Measurements from ENCODE around the gene SMIM36.
"Not testable (repeated sequence)": the region's sequence is repeated elsewhere in the genome, so short reads cannot be mapped to it uniquely, and the experiment has no call there.

SMIM36 gene

DNA sequence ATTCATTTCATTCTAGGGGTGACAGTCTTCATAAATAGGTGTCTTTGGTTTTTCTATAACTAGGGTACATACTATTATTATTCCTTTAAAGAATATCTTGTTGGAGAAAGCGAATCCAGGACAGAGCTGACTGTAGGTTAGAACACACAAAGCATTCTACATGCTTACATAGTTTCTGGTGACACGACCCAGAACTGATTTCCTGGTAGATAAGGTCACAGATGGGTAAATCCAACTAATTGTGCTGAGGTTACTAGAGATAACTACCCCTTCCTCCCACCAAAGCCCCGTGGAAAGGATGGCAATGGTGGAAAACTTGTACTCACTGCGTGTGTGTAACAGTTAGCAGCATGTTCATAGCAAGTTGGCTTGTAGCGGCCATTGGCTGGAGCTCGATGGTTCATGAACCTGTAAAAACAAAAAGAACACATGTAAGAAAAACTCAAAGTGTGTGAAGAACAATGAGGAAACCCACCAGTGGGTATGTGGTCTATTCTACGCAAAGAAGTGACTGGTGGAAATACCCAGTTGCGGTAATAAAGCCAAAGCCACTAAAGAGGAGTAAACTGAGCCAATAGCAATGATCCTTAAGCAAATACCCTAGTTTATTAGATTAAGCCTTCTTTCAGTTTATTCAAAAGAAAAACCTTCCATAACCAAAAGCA lies 97.3 kb downstream of the SMIM36 start:
- DNase-seq (ENCODE audit: low spot score) = peak; percentile 4

DNA sequence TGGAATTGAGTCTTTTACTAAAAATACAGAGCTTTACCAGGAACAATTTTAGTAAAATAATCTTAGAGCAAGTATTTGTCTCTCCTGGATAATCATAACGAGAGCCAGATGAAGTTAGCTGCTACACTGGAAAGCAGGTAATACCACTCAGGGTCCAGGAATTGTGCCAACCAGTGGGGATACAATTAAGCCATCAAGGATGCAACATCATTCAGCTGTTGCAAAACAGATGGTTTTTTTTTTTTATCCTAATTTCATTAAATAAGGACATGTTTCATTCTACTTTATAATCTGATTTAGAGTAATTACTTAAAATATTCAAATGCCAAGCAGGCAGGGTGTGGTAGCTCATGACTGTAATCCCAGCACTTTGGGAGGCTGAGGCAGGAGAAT lies 99.8 kb downstream of the SMIM36 start:
- no peak for DNase-seq (ENCODE audit: low spot score)

- no peak for DNase-seq (ENCODE audit: low spot score)
These were observed 100.4 kb downstream of the SMIM36 start for GRCh38 chr17:55410722-55411462.

DNA sequence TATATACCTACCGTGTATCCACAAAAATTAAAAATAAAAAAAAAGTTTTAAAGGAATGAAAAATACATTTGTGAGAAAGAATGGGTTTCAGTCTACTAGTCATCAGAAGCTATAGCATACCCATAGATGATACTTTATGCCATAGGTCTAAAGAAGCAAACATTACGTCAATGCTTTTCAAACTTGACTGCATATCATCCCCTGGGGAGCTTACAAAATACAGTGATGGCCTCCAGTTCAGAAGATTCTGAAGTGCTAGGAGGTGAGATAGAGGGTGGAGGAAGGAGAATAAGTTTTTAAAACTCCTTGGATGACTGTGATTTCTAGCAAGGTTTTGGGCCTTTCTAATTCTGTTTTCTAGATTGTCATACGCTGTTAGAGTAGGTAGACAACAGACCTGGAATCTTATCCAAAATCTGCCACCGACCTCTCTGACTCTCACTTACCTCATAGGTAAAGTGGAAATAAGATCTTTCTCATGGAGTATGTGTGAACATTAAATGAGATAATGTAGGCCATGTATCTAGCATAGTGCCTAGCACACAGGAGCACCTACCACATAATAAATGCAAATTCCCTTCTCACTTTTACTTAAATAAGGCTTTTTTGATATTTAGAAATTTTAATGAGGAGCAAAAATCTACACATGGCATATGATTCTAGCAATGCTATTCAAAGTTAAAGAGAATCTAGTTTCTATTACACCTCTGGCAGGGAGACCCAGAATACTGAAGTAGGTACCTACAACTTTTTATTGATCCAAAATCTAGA lies 102.0 kb downstream of the SMIM36 start:
- DNase-seq (ENCODE audit: low spot score) = no peak

DNA sequence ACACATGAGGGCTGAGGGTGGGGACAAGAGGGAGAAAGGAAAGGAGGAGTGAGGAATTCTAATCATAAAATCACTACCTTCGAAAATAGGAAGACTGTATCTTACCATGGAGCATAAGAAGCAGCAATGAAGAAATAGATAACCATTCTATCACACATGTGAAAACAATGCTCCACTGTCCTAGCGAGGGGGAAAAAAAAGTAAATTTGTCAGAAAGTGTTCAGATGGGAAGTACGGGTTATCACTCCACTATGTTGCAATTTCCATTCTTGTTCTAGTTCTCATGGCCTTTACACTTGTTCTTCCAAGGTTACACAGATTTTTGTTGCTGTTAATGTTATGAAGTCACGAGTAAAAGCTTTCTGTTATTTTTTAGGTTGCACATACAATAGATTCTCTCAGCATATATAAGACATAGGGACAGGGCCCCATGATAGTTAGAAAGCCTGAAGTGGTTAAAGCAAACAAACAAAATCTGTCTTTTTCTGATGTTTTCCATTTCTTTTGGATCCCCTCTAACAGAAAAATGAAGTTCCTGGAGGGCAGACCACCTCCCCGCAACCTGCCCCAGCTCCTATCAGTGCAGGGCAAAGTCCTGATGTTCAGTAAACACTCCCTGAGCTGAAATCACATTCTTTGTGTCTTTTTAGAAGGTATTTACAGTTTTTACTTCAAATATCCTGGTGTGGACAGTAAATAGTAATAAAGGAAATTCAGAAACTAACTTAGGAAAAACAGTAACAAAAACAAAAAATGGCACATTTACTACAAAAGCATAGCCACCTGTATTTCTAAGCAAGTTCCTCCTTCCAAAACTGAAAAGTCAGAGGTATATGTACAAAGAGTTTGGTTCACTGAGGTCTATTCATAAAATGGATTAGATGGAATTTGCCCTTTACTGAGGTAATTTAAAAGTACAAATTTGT lies 103.3 kb downstream of the SMIM36 start:
- DNase-seq (ENCODE audit: low spot score) = no peak

GRCh38 chr17:55405600-55405999 lies 105.7 kb downstream of the SMIM36 start:
- no peak for DNase-seq (ENCODE audit: low spot score)

DNA sequence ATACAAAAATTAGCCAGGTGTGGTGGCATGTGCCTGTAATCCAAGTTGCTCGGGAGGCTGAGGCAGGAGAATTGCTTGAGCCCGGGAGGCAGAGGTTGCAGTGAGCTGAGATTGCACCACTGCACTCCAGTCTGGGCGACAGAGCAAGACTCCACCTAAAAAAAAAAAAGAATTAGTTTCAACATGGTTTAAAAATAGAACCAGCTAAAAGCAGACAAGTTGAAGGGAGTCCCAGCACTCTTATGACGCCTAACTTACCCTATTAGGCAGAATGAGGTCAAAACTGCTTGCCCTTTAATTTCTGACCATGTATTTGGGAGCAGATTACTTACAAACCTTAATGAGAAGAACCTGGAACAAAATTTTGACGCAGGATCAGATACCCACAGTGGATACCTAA lies 107.1 kb downstream of the SMIM36 start:
- not testable (repeated sequence) for DNase-seq (ENCODE audit: low spot score)

DNA sequence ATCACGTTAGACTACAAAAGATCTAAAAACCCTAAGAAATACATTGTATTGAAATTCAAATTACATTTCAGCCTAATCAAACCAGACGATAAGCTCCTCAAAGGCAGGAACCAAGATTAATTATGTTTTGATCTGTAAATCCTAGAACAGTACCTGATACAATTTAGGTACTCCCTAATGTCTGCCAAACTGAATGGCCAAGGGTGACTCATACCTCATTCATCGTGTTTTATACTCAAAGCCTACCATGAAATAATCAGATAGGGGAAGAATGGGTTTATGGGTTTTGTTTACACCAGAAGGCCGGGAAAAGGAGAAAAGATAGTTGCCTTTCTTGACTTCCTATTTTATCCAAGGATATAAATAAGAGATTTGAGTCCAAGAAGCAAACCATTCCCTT lies 108.9 kb downstream of the SMIM36 start:
- DNase-seq (ENCODE audit: low spot score) = no peak
